ENCODE measurements around the gene CYTH1. TPM values are rescaled to one million over a fixed set of nuclear protein-coding genes. Genes with fewer than 3 reads are reported as not detected.

The CYTH1 gene
- total RNA-seq, 1 experiment from 2014 or later = 20.0 TPM

DNA sequence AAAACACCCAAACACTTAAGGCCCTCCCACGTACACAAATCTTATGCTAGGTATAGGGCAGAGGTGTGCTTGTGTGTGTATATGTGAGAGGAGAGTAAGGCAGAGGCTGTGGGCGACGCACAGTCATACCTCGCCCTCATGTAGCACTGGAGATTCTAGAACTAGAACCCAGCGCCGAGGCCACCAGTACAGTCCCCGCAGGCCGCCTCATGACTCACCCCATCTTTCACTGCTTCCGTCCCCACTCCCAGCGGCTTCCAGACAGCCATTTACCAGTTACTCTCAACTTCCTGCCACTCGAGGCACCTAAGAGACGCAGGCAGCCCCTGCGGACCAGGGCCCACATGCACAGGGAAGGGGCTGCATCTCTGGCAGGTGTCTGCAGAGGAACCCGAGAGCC is 23.2 kb upstream of the CYTH1 start:
- ChIA-PET POLR2A (no interaction called here), CTCF (interaction anchor here (1.4 kb wide), 1 partner anchor 60 kb away, joined by 3 read pairs; no protein-coding TSS in a partner anchor)
- H3K27ac Mint-ChIP-seq = peak overlapping the region; percentile 82; the same call in 1 of the 2 replicates
- no peak for TF ChIP-seq TEAD1 (CRISPR knock-in tag; IDR thresholded peaks at IDR 0.05)
- TF ChIP-seq, protein P1, sequence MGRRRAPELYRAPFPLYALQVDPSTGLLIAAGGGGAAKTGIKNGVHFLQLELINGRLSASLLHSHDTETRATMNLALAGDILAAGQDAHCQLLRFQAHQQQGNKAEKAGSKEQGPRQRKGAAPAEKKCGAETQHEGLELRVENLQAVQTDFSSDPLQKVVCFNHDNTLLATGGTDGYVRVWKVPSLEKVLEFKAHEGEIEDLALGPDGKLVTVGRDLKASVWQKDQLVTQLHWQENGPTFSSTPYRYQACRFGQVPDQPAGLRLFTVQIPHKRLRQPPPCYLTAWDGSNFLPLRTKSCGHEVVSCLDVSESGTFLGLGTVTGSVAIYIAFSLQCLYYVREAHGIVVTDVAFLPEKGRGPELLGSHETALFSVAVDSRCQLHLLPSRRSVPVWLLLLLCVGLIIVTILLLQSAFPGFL (CRISPR knock-in tag; IDR thresholded peaks at IDR 0.05; ENCODE audit: borderline replicate concordance) = no peak
- TF ChIP-seq, protein P2, sequence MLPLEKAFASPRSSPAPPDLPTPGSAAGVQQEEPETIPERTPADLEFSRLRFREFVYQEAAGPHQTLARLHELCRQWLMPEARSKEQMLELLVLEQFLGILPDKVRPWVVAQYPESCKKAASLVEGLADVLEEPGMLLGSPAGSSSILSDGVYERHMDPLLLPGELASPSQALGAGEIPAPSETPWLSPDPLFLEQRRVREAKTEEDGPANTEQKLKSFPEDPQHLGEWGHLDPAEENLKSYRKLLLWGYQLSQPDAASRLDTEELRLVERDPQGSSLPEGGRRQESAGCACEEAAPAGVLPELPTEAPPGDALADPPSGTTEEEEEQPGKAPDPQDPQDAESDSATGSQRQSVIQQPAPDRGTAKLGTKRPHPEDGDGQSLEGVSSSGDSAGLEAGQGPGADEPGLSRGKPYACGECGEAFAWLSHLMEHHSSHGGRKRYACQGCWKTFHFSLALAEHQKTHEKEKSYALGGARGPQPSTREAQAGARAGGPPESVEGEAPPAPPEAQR (CRISPR knock-in tag; IDR thresholded peaks at IDR 0.05) = no peak
- no peak for TF ChIP-seq RELA (CRISPR knock-in tag; IDR thresholded peaks at IDR 0.05; ENCODE audit: borderline replicate concordance)
- TF ChIP-seq NR2C2 (CRISPR knock-in tag; IDR thresholded peaks at IDR 0.05) = no peak
- TF ChIP-seq, protein P3, sequence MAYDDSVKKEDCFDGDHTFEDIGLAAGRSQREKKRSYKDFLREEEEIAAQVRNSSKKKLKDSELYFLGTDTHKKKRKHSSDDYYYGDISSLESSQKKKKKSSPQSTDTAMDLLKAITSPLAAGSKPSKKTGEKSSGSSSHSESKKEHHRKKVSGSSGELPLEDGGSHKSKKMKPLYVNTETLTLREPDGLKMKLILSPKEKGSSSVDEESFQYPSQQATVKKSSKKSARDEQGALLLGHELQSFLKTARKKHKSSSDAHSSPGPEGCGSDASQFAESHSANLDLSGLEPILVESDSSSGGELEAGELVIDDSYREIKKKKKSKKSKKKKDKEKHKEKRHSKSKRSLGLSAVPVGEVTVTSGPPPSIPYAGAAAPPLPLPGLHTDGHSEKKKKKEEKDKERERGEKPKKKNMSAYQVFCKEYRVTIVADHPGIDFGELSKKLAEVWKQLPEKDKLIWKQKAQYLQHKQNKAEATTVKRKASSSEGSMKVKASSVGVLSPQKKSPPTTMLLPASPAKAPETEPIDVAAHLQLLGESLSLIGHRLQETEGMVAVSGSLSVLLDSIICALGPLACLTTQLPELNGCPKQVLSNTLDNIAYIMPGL (CRISPR knock-in tag; IDR thresholded peaks at IDR 0.05) = no peak
- TF ChIP-seq, protein P4, sequence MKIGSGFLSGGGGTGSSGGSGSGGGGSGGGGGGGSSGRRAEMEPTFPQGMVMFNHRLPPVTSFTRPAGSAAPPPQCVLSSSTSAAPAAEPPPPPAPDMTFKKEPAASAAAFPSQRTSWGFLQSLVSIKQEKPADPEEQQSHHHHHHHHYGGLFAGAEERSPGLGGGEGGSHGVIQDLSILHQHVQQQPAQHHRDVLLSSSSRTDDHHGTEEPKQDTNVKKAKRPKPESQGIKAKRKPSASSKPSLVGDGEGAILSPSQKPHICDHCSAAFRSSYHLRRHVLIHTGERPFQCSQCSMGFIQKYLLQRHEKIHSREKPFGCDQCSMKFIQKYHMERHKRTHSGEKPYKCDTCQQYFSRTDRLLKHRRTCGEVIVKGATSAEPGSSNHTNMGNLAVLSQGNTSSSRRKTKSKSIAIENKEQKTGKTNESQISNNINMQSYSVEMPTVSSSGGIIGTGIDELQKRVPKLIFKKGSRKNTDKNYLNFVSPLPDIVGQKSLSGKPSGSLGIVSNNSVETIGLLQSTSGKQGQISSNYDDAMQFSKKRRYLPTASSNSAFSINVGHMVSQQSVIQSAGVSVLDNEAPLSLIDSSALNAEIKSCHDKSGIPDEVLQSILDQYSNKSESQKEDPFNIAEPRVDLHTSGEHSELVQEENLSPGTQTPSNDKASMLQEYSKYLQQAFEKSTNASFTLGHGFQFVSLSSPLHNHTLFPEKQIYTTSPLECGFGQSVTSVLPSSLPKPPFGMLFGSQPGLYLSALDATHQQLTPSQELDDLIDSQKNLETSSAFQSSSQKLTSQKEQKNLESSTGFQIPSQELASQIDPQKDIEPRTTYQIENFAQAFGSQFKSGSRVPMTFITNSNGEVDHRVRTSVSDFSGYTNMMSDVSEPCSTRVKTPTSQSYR (CRISPR knock-in tag; IDR thresholded peaks at IDR 0.05) = no peak
- DNase-seq (ENCODE audit: low spot score) (no peak), ATAC-seq (no peak)
- H3K4me1 Mint-ChIP-seq = no peaks in the 10 kb centered on the region
- H3K36me3 Mint-ChIP-seq = peaks cover 79% of the 10 kb centered on the region
- no peaks in the 10 kb centered on the region for H3K9me3 Mint-ChIP-seq
- no peak overlapping the region for H3K4me3 Mint-ChIP-seq
- H3K27me3 Mint-ChIP-seq (ENCODE audit: low read depth) = no peaks in the 10 kb centered on the region

DNA sequence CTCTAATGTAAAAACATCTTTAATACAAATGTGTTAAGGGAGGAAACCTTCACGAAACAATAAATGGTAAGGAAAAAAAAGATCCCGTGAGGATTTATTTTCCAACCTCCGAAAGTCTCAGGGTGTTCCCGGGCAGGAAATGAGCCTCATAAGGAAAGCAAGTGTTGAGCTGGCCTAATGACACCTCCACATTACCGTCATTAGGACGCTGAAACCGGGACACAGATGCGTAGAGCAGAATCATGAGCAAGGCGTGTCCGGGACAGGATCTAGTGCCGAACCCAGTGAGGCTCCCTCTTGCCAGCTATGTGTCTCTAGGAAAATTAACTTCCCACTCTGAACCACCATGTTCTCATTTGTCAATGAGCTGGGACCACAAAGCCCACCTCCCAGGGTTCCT is 22.7 kb upstream of the CYTH1 start:
- DNase-seq (ENCODE audit: low spot score) = no peak

DNA sequence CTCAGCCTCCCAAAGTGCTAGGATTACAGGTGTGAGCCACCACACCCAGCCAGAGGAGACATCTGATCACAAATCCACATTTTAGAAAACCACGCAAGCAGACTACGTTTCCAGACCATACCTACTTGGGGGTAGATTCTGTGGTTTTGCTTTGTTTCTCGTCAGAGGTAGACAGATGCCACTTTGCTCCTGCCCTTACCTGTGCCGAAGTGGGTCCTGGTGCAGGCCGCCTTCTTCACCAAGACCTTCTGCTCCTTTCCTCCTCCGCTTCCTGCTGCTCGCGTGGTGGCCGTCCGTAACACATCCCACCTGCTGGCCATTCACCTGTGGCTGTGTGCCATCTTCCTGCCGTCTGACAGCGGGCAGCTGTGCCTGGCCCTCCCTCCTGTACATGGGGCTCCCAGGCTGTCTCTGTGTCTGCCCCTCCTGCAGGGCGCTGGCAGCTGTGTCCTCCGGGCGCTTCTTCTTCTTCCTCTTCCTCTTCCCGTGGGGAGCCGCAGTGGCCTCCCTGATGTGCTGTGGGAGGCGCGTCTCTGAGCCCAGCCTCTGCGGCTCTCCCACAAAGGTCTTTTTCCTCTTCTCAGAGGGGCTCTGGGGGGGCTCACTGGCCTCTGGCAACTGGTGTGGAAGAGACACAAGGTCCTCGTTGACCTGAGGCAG is 21.2 kb upstream of the CYTH1 start:
- no peak for ATAC-seq
- CTCF ChIA-PET = no interaction called here
- no peaks in the 10 kb centered on the region for H3K9me3 Mint-ChIP-seq
- H3K36me3 Mint-ChIP-seq = peaks cover 77% of the 10 kb centered on the region
- no peak overlapping the region for H3K27ac Mint-ChIP-seq
- POLR2A ChIA-PET = no interaction called here
- no peaks in the 10 kb centered on the region for H3K27me3 Mint-ChIP-seq (ENCODE audit: low read depth)
- DNase-seq (ENCODE audit: low spot score) = no peak
- H3K4me3 Mint-ChIP-seq = no peak overlapping the region
- H3K4me1 Mint-ChIP-seq = no peaks in the 10 kb centered on the region
- TF ChIP-seq, protein P5, sequence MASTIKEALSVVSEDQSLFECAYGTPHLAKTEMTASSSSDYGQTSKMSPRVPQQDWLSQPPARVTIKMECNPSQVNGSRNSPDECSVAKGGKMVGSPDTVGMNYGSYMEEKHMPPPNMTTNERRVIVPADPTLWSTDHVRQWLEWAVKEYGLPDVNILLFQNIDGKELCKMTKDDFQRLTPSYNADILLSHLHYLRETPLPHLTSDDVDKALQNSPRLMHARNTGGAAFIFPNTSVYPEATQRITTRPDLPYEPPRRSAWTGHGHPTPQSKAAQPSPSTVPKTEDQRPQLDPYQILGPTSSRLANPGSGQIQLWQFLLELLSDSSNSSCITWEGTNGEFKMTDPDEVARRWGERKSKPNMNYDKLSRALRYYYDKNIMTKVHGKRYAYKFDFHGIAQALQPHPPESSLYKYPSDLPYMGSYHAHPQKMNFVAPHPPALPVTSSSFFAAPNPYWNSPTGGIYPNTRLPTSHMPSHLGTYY (CRISPR knock-in tag; IDR thresholded peaks at IDR 0.05) = no peak
- TF ChIP-seq, protein P6, sequence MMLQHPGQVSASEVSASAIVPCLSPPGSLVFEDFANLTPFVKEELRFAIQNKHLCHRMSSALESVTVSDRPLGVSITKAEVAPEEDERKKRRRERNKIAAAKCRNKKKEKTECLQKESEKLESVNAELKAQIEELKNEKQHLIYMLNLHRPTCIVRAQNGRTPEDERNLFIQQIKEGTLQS (CRISPR knock-in tag; conservative IDR thresholded peaks at IDR 0.05) = no peak
- TF ChIP-seq, protein P7, sequence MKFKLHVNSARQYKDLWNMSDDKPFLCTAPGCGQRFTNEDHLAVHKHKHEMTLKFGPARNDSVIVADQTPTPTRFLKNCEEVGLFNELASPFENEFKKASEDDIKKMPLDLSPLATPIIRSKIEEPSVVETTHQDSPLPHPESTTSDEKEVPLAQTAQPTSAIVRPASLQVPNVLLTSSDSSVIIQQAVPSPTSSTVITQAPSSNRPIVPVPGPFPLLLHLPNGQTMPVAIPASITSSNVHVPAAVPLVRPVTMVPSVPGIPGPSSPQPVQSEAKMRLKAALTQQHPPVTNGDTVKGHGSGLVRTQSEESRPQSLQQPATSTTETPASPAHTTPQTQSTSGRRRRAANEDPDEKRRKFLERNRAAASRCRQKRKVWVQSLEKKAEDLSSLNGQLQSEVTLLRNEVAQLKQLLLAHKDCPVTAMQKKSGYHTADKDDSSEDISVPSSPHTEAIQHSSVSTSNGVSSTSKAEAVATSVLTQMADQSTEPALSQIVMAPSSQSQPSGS (CRISPR knock-in tag; IDR thresholded peaks at IDR 0.05; ENCODE audit: borderline replicate concordance, low read depth) = no peak
- TF ChIP-seq EMX1 (CRISPR knock-in tag; IDR thresholded peaks at IDR 0.05) (no peak), NFE2L1 (CRISPR knock-in tag; IDR thresholded peaks at IDR 0.05) (no peak), MYBL2 (CRISPR knock-in tag; IDR thresholded peaks at IDR 0.05) (no peak)
- TF ChIP-seq, protein P8, sequence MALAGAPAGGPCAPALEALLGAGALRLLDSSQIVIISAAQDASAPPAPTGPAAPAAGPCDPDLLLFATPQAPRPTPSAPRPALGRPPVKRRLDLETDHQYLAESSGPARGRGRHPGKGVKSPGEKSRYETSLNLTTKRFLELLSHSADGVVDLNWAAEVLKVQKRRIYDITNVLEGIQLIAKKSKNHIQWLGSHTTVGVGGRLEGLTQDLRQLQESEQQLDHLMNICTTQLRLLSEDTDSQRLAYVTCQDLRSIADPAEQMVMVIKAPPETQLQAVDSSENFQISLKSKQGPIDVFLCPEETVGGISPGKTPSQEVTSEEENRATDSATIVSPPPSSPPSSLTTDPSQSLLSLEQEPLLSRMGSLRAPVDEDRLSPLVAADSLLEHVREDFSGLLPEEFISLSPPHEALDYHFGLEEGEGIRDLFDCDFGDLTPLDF (CRISPR knock-in tag; IDR thresholded peaks at IDR 0.05) = no peak
- TF ChIP-seq, protein P9, sequence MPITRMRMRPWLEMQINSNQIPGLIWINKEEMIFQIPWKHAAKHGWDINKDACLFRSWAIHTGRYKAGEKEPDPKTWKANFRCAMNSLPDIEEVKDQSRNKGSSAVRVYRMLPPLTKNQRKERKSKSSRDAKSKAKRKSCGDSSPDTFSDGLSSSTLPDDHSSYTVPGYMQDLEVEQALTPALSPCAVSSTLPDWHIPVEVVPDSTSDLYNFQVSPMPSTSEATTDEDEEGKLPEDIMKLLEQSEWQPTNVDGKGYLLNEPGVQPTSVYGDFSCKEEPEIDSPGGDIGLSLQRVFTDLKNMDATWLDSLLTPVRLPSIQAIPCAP (CRISPR knock-in tag; IDR thresholded peaks at IDR 0.05) = no peak

More for the DNA sequence above, 22.7 kb upstream of the CYTH1 start:
- Mint-ChIP-seq H3K4me1 (no peaks in the 10 kb centered on the region), H3K27ac (0 out of 2 replicates have a peak overlapping the region, but pooled peaks have one; percentile 22), H3K27me3 (ENCODE audit: low read depth) (no peaks in the 10 kb centered on the region), H3K36me3 (peaks cover 79% of the 10 kb centered on the region), H3K4me3 (no peak overlapping the region), H3K9me3 (no peaks in the 10 kb centered on the region)
- TF ChIP-seq ZNF138 (CRISPR knock-in tag; conservative IDR thresholded peaks at IDR 0.05) (no peak), SP1 (CRISPR knock-in tag; conservative IDR thresholded peaks at IDR 0.05) (no peak), IRF2 (CRISPR knock-in tag; IDR thresholded peaks at IDR 0.05; ENCODE audit: borderline replicate concordance, low read depth) (no peak), SMAD3 (CRISPR knock-in tag; IDR thresholded peaks at IDR 0.05; ENCODE audit: borderline replicate concordance) (no peak), TEAD1 (CRISPR knock-in tag; IDR thresholded peaks at IDR 0.05) (no peak), MYBL2 (CRISPR knock-in tag; IDR thresholded peaks at IDR 0.05) (no peak), ZNF317 (CRISPR knock-in tag; IDR thresholded peaks at IDR 0.05; ENCODE audit: borderline replicate concordance, low read depth) (no peak)
- no peak for ATAC-seq
- ChIA-PET POLR2A (no interaction called here), CTCF (interaction anchor here (1.4 kb wide), 1 partner anchor 61 kb away, joined by 3 read pairs; no protein-coding TSS in a partner anchor)

Data from WTC11 (cell line).